GM21529 (cell line): ENCODE results near the gene LIPK.
A peak's percentile ranks its signal among the peaks of the same experiment; 100 is the strongest.
"Not testable (repeated sequence)": the region's sequence is repeated elsewhere in the genome, so short reads cannot be mapped to it uniquely, and the experiment has no call there.

Source experiments
- ATAC-seq: cut with Tn5 transposase; IDR thresholded peaks from one replicate; pipeline ENCODE4 v1.9.1; 2021; ENCODE audit not compliant: unreplicated experiment

Gene LIPK, protein sequence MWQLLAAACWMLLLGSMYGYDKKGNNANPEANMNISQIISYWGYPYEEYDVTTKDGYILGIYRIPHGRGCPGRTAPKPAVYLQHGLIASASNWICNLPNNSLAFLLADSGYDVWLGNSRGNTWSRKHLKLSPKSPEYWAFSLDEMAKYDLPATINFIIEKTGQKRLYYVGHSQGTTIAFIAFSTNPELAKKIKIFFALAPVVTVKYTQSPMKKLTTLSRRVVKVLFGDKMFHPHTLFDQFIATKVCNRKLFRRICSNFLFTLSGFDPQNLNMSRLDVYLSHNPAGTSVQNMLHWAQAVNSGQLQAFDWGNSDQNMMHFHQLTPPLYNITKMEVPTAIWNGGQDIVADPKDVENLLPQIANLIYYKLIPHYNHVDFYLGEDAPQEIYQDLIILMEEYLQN

DNA sequence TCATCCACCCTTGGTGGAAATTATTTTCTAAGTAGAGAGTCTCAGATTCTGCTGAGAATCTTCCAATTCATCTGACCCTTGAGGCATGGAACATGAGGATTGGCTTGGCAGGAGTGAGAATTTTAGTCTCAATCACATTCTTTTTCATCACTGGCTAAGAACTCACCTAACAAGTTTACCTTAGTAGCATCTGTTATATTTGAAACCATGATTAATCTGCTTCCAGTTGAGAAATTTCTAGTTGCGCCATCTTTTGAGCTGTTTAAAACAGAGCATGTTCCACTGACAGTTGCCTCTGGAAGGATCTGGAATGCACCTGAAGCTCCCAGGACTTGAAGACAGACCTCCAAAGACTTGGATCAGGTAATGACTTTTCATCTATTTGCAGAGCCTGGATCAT is at the start of gene LIPK:
Gene LIPK (plus strand): TSS at position 292 of the 400 bp plus-strand sequence. CDS start 18,295 bp downstream, outside the sequence.
- ATAC-seq = no peak

DNA sequence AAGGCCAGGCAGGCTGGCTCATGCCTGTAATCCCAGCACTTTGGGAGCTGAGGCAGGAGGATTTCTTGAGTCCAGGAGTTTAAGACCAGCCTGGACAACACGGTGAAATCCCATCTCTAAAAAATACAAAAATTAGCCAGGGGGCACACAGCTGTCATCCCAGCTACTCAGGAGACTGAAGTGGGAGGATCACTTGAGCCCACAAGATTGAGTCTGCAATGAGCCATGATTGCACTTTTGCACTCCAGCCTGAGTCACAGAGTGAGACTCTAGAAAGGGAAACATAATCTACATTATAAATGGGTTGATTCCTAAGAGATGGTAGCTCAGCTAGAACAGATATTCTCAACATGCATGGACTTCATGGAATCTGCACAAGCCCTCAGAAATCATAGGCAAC is 48.1 kb upstream of the LIPK start:
- no peak for ATAC-seq

DNA sequence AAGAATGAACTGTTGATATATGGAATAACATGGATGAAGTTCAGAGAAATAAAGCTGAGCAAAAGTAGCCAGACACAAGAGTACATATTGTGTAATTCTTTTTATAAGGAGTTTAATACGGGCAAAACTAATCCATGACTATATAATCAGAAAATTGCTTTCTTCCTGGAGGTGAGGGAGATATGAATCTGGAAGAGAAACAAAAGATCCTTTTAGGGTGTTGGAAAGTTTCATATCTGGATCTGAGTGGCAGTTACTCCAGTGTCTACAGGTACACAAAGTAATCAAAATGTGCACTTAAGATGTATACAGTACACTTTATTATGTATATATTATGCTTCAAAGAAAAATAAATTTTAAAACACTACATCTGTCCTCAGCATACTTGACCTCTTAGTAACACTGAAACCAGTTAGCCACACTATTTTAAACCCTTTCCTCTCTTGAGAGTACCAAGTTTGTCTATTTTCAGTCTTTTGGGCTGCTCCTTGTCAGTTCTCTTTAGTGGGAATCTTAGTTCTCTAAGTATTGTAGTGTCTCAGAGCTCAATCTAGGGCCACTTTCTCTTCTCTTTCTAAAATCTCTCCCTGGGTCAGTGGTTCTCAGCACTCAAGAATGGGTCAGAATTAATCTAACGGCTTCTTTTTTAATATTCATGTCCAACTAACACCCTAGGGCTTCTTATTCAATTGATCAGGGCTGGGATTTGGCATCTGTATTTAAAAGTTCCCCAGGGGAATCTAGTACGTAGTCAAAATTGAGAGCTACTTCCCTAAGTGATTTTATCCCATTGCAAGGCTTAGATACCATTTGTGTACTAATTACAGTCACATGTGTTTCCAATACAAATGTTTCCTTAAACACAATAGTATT is 46.1 kb upstream of the LIPK start:
- ATAC-seq = no peak

DNA sequence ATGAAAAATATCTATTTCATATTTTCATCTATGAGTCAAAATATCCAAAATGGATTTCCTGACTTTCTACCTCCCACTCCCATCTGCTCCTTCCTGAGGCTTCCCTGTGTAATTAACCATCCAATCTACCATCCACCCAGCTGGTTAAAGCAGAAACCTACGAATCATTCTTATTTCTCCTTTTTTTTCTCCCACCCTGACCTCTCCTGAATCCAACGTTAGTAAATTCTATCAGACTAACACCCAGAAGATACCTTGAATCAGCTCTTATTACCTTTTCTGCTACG is 45.5 kb upstream of the LIPK start:
- no peak for ATAC-seq

DNA sequence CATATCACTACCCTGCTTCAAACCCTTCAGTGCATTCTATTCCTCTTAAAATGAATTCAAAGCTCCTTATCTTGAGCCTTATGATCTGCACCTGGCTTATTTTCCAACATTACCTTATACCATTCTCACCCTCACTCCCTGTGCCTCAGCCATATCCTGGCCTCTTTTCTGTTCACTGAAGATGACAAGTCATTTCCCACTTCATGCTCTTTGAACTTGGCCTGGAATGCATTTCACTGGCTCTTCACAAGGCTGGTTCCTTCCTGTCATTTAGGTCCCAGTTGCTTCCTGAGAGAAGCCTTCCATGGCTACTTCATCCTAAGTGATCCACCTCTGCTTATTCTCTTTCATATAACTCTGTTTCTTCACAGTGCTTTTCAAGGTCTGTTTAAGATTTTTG is 45.0 kb upstream of the LIPK start:
- ATAC-seq = no peak

DNA sequence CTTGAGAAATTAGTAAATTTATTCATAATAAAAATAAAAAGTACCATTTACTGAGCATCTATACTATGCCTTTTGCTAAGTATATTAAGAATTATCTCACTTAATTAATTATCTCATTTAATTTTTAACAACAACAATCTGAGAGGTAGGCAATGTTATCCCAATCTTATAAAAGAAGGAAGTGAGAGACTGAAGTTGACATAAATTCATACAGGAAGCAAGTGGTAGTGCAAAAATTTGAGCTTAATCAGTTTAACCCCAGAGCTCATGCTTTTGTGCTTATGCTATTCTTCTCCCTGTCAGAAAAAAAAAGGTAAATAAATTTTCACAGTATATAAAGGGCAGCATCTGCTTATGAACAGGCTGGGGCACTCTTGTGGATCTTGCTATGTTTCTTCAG is 44.5 kb upstream of the LIPK start:
- no peak for ATAC-seq

DNA sequence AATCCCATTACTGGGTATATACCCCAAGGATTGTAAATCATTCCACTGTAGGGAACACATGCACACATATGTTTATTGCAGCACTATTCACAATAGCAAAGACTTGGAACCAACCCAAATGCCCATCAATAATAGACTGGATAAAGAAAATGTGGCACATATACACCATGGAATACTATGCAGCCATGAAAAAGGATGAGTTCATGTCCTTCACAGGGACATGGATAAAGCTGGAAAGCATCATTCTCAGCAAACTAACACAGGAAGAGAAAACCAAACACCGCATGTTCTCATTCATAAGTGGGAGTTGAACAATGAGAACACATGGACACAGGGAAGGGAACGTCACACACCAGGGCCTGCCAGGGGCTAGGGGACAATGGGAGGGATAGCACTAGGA is 42.9 kb upstream of the LIPK start:
- ATAC-seq = not testable (repeated sequence)

DNA sequence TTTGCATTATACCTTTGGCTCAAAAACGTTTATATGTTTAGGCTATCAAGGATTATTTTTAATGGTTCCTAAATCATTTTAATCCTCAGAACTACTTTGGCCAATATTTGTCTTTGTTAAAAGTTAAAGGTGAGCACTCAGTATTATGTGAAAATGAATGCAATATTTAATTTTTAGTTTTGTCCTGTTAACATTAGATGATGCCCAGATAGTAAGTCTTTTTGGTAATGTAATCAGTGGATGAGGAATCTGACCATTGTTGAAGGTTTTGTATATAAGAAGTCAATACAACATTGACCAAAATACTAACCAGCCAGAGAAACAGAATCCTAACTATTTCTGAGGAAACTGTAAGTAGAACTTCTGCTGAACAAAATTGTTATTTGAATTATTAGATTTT is 41.9 kb upstream of the LIPK start, which contains the start of gene LIPF:
Gene LIPF (plus strand): TSS at position 301 of the 400 bp plus-strand sequence. CDS start 2,856 bp downstream, outside the sequence.
- ATAC-seq = no peak

DNA sequence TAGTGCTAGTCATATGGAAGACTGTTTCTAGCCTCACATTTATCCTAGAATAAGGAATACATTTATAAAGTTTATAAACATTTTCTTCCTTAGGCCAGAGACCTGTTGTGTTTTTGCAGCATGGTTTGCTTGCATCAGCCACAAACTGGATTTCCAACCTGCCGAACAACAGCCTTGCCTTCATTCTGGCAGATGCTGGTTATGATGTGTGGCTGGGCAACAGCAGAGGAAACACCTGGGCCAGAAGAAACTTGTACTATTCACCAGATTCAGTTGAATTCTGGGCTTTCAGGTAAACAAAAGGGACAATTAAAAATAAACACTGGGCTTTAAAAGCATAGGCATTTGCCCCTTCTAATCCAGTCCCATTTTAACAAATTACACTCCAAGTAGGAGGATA is 37.6 kb upstream of the LIPK start:
- no peak for ATAC-seq

DNA sequence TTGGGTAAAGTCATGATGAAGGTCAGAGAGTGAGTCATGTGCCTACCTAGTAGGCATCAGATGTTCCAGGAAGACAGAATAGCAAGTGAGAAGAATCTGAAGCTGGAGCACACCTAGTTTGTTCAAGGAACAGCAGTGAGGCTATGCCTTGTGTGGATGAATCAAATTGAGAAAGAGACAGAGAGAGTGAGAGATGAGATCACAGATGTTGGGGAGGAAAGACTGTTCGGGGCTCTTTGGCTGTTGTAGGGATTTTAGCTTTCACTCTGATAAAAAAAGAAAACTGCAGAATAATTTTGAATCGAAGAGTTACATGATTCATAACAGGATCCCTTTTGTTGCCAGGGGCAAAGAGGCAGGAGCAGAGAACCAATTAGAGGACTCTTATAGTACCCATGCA is 35.6 kb upstream of the LIPK start:
- peak; percentile 67 for ATAC-seq

DNA sequence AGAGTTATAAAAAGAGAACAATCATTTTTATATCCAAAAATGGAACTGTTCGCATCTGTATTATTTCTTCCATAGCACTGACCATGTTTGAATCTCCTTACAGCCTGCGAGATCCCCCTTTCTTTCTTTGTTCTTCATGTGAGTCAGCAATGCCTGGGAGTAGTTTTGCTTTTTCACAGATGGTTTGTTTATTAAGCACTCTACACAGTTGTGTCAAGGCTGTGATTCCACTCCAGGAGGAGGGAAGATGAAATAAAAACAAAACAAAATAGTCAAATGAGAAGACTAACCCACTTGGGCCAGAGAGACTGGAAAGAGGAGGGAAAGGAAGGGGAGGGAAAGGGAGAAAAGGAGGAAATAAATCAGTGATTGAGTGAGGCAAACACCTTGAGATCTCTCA is 34.0 kb upstream of the LIPK start:
- ATAC-seq = no peak

DNA sequence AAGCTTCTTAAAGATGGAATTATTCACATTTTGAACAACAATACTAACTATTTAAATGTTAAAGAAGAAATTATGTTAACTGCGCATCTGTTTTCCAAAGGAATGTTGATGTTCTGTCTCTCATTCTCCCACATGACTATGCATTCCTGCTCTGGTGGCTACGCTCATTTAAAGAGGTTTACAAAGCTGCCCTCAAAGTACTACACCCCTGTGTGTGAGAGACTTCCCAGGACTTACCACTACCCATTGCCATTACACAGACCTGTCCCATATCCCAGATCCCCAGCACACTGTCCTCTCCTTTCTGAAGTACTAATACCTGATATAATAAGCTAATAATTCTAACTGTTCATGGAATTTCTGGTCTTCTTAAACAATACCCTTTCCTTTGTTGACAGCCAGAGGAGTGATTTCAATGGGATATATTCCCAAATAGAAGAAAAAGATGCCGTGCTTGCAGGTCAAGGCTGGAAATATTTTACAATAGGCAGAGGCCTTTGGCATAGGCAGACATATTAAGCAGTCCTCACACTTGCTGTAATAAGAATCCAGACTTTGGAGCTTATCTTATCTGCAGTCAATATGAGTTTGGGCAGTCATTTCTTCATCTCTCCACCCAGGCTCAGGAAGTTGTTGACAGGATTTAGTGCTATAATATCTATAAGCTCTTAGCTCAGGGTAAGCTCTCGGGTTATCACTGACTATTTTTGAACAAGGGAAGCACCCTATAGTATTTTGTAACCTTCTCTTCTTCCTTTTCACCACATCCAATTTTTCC is 29.6 kb upstream of the LIPK start:
- ATAC-seq = no peak

DNA sequence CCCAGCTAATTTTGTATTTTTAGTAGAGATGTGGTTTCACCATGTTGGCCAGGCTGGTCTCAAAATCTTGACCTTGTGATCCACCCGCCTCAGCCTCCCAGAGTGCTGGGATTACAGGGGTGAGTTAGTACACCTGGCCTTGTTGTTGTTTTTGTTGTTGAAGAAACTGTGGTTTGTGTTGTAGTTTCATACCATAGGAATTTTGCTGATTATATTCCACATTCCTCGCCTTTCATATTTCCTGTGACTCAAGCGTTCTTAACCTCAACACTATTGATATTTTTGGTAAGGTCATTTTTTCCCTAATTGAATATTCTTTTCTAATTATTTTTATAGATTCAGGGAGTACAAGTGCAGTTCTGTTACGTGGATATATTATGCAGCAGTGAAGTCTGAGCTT is 25.1 kb upstream of the LIPK start:
- ATAC-seq = no peak

DNA sequence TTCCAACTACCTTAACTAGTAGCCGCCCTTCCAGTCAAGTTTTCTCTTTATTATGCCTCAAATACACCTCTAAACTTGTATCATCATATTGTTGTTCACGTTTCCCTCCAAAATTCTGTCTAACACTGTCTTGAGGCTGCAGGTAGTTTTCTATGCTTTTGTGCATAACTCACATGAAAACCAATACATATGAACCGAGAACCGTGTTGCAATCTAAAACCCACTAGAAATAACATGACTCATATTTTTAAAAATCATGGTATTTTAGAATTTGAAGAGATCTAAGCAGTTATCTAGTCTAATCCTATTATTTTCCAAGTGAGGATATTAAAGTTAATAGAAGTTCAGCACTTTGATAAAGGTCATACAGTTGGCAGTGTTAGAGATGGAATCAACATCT is 23.6 kb upstream of the LIPK start:
- ATAC-seq = no peak

DNA sequence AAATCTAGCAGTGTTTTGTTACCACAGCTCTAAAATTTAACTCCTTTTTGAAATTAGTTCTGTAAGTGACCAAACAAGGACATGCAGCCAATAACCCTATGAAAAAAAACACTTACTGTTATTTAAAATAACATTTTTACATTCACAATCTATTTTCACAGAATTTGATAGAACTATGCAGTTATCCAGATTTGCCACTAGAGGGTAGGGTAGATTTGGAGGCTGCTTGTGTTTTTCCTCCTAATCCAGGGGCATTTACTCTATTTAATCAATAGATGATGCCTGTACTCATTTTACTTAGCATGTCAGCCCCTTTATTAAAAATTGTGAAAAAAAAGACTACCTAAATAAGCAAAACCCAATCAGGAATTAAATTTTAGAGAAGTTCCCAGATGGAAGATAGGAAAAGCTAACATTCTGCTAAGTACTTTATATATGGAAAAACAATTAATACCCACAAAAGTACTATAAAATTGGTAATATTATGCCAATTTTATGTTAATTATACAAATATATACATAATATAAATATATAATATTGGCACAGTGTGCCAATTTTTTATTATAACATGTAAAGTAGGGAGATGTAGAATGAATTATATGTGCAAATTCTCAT is 18.1 kb upstream of the LIPK start:
- ATAC-seq = no peak

DNA sequence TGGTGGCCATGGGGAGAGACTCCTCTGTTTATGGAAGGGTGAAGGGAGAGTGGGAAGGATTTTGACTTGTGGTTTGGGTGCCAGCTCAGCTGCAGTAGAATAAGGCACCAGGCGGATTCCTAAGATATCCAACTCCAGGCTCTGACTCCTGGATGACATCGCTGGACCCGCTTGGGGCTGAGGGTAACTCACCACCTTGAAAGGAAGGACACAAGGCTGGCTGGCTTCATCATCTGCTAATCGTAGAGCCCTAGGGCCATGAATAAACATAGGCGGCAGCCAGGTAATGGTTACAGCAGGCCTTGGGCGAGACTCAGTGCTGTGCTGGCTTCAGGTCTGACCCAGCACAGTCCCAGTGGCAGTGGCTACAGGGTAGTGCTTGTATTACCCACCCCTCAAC is 16.7 kb upstream of the LIPK start:
- no peak for ATAC-seq

DNA sequence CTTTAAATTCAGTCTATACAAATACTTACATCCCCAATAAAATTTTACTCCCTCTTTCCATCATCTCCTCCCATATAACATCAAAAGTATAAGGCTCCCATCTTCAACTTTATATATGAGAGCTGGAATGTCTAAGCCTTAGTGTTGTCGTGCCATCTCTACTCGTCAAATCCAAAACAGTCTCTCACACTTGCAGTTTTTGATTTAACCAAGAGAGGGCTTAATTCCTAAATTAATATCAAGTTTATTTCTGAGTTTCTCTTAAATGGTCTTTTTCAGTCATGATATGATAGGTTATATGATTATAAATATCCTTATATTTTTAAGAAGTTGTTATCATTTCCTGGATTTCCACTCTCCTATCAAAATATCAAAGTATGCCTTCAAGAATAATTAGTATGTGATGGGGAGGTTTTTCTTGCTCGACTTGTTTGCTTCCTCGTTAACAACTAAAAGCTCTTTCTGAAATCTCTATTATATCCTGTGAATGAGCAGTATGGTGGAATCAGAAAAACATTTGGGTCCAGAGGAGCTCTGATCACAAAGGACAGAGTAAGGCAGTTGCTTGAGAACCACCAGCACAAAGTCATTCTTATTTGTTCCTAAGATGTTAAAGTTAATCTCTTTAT is 12.5 kb upstream of the LIPK start:
- ATAC-seq = no peak

DNA sequence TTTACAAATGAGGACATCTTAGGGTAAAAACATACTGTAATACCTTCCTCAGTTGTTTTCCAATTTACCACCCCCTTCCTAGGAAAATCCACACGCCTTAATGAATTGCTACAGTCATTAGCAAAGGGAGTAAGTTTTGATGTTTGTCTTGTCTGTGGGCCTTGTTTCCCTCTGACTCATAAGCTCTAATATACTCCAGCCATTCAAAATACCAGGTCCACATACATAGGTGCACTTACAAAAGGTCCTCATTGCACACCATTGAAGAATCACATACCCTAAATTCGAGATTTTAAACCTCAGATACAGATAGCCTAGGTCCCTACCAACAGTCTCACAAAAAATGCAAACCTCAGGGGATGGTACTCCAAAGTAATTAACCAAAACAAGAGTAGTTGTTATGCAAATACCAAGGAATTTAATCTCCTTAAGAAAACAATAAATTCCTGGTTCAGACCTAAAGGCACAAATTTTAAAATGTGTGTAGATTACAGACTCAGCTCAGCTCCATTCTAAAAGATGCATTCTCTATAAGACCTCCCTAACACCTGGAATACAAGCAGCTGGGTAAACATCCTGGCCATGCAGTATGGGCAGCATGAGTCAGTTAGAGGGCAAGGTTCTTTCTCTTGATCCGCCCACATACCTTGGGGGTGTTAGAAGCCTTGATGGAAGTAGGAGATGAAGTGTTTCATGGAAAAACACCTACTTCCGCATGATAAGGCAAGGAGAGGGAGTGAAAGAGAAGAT is 3.0 kb upstream of the LIPK start:
- no peak for ATAC-seq

DNA sequence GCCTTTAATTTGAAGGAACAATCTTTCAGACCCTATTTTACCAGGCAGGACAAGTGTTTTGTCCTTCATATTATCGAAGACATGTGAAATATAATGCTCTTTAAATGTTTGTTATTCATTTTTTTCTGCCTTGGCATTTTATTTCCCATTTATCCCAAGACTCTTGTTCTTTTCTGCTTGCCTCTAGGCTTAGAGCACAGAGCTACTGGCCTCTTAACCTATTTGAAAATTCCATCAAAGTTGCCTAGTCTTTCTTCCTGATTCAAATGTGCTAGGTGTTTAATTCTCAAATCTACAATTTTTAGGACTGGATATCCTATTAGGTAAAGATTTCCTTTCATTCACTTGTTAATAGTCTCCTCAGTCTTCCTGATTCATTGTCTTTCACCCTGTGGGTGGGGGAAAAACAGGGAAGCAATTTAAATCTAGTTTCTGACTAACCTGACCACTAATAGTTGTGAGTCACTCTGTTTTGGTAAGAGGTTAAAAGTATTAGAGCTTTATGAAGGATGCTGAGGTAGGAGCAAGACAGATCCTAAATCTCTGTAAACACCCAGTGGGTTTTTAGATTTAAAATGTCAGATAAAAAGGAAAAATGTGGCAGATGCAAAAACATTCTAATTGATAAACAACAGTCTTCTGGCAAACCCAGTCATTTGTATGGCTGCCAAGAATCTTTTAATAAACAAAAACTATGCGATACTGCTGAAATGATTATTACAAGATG is 1.5 kb downstream of the LIPK start:
- no peak for ATAC-seq
